GM11168 (cell line): ENCODE measurements around the gene ENO2.

ENCODE experiments used
- in situ Hi-C: fragments of 300-500 bp; cut with MboI; formaldehyde crosslinking; loops from one replicate; pipeline ENCODE4 v1.12.0; 2022; ENCODE audit warnings: low sequenced_read_pairs; ENCODE audit not compliant: unreplicated experiment

The ENO2 gene

DNA sequence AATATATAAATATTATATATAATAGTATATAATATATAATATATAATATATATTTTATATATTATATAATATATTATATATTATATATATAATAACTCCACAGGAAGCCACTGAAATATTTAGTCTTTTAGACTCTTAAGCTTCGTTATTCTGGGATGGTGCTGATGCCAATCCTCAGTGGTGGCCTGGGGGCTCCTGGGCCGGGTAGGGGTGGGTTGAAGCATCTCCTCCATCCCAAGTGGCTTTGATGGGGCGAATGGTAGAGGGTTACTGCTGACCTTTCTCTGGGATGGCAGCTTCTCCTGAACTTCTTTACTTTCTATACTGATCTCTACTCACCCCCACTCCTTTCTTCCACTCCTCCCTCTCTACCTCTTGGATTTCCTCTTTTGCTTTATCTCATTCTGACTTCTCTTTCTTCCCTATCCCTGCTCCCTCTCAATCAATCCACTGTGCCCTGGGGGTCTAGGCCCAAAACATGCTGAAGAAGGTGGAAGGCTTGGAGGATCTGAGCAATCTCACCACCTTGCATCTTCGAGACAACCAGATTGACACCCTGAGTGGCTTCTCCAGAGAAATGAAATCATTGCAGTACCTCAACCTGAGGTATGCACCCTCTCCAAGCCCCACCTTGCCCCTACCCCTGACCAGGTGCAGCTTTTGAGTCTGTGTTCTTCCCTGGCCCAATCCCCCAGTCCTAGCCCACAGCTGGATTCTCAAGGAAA is 4.8 kb upstream of the ENO2 start:
- in situ Hi-C loops, result no loop called here

DNA sequence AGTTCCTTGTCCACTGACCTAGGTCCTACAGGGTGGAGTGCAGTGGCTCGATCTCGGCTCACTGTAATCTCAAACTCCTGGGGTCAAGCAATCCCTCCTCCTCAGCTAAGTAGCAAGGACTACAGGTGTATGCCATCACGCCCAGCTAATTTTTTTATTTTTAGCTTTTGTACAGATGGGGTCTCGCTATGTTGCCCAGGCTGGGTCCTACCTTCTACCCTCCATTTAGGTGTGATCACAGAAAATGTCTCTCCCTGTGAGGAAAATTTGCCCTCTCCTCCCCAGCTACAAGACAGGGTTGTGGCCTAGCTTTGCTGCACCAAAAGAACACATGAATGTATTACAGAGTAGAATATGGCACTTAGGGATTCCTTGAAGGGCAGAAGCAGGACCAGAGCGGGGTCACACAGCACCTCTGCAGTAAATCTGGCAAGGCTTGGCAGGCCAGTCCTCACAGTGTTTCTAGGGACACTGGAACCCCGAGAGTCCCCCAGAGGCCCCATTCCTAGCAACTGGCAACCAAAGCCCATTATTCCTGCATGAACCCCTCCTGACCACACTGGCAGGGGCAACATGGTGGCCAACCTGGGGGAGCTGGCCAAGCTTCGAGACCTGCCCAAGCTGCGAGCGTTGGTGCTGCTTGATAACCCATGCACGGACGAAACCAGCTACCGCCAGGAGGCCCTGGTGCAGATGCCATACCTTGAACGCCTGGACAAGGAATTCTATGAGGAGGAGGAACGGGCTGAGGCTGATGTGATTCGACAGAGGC is 2.0 kb upstream of the ENO2 start:
- in situ Hi-C loops, result no loop called here

- in situ Hi-C loops, result no loop called here
Measured at GRCh38 chr12:6914947-6915788, 788 bp downstream of the ENO2 start.

DNA sequence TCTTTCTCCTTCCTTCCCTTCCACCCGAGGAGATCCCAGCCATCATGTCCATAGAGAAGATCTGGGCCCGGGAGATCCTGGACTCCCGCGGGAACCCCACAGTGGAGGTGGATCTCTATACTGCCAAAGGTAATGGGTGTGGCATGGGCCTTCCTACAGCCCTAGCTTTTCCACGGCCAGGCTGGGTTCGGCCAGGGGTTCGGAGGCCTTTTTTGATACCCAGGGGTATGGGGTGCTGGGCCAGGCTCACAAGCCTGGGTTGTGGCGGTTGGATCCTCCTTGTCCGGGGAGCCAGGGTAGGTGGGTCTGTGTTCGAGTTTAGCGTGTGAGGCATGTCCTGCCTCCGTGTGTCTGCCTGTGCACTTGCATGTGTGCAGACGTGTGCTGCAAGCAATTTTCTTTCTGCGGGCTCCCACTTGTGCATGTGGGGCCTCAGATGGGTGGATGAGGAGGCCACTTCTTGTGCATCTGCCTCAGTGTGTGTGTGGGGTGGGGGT is 1.5 kb downstream of the ENO2 start:
- in situ Hi-C loops, result no loop called here

DNA sequence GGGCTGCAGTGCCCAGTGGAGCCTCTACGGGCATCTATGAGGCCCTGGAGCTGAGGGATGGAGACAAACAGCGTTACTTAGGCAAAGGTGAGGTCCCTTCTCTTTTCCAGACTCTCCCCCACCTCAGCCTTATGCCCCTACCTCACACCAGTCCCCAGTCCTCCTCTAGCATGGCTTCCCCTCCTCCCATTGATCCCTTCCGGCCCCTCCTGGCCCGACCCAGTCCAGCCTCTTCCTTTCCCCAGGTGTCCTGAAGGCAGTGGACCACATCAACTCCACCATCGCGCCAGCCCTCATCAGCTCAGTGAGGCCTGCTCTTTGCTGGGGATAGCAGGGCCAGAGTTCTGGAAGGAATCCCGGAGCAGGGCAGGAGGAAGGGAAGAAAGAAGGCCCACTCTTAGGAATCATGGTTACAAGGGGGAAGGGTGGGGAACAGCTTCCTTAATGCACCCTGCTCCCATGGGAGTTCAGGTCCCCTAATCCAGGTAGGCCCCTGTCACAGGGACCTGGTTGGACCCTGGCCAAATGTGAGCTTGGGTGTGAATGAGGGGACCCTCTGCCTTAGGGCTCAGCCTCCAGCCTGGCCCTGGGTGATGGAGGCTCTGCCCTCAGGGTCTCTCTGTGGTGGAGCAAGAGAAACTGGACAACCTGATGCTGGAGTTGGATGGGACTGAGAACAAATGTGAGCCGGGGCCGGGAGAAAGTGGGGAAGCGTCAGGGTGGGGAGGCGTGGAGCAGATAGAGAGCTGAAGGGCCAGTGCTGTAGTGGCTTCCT is 2.2 kb downstream of the ENO2 start:
- in situ Hi-C loops, result no loop called here

GRCh38 chr12:6917491-6918231 is 3.3 kb downstream of the ENO2 start:
- in situ Hi-C loops, result no loop called here

DNA sequence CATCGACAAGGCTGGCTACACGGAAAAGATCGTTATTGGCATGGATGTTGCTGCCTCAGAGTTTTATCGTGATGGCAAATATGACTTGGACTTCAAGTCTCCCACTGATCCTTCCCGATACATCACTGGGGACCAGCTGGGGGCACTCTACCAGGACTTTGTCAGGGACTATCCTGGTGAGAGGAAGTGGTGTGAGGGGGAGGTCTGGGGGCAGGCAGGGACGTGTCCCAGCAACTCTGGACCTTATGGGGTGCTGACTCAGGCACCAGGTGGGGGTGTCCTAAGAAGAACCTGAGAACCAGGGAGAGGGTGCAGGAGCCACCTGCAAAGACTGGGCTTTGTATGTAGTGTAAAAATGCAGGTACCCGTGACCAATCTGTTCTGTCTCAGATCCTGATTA is 5.2 kb downstream of the ENO2 start:
- in situ Hi-C loops, result no loop called here

DNA sequence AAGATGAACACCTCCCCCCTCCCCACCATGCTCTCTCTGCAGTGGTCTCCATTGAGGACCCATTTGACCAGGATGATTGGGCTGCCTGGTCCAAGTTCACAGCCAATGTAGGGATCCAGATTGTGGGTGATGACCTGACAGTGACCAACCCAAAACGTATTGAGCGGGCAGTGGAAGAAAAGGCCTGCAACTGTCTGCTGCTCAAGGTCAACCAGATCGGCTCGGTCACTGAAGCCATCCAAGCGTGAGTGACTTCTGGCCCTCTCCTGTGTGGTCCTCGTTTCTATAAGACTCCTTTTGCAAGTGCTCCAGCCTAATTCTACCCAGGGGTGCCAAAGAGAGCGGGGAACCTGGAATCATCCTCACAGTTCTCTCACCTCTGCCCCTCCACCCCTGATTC is 7.2 kb downstream of the ENO2 start:
- in situ Hi-C loops, result no loop called here

DNA sequence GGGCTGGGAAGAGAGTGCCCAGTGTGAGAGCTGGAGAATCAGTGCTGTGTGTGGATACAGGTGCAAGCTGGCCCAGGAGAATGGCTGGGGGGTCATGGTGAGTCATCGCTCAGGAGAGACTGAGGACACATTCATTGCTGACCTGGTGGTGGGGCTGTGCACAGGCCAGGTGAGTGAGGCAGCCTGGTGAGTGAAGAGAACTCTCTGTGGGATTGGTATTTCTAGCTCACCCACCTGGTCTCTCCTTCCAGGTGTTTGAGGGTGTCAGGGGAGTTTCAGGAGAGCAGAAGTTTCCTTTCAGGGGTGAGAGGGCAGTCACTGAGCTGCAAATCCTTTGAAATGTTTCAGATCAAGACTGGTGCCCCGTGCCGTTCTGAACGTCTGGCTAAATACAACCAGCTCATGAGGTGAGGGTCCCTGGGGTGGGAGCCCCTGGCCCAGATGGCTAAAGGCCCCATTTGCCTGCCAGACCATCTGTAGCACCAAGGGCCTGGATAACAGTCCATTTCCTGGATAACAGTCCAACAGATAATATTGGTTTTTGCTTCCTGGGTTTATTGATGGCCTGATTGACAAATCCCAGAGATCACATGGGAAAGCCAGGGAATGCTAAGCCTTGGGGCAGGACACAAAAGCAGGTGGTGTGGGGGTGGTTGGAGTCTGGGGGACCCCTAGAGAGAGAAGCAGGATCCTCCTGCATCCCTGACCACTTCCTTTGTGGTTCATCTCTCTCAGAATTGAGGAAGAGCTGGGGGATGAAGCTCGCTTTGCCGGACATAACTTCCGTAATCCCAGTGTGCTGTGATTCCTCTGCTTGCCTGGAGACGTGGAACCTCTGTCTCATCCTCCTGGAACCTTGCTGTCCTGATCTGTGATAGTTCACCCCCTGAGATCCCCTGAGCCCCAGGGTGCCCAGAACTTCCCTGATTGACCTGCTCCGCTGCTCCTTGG is 7.9 kb downstream of the ENO2 start:
- in situ Hi-C loops, result no loop called here

GRCh38 chr12:6923003-6923732 is 8.8 kb downstream of the ENO2 start:
- in situ Hi-C loops, result no loop called here

DNA sequence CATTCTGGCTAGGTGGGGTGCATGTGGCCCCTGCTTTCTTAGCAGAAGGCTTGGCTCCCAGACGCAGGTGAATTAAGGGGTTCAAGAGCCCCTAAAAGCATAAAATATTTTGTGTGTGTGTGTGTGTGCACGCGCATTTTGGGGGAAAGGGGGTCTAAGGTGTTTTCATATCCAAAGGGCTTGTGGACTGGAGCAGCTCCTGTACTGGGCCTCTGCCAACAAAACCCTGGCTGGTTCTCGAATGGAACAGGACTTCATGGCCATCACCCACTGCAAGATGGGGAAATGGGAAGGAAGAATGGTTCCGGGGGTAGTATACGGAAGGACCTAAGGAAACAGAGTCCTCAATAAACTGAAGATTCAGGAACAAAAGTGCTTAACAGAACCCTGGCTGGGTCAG is 9.5 kb downstream of the ENO2 start:
- in situ Hi-C loops, result no loop called here

DNA sequence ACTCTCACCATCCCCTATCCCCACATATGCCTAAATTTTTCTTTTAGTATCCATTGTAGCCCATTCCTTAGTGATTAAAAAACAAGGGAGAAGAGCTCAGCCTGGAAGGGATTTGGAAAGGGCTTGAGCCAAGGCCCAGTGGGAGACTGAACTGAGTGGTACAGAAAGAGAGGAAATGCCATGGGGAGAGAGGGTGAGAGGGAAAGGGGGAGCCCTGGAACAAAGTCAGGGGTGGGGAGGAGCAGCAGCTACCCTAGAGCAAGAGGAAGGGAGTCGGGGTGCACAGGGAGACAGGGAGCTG is 10.8 kb downstream of the ENO2 start:
- in situ Hi-C loops, result no loop called here

DNA sequence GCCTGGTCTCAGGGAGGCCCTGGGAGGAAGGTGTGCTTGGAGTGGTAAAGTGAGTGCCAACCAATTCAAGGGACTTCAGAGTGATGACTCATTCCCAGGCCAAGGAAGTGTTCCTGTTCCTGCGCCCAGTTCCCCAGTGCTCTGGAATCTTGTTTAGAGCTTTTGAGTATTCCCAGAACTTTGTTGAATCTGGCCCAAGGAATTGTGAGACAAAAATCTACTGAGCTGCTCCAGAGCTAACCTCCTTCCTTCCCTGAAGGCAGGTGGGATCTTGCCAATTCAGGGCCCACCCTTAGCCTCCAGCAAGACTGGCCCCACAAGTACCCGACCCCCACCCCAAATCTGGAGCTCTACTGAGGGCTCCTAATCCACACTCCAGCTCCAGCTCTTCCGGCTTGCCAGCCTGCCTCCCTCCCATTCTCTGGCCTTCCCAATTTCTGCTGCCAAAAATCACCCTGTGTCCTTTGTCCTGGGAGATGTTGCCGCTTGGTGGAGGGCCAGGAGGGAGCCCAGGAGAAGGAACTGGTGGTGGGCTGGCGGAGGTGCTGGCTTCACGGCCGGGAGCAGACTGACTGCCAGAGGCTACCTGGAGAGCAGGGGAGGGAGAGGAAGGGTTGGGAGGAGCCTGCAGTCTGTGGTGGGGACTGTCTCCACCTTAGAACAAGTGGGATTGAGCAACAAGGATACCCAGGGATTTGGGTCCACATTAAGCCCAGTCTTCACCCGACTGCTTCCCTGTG is 11.3 kb downstream of the ENO2 start:
- in situ Hi-C loops, result no loop called here

DNA sequence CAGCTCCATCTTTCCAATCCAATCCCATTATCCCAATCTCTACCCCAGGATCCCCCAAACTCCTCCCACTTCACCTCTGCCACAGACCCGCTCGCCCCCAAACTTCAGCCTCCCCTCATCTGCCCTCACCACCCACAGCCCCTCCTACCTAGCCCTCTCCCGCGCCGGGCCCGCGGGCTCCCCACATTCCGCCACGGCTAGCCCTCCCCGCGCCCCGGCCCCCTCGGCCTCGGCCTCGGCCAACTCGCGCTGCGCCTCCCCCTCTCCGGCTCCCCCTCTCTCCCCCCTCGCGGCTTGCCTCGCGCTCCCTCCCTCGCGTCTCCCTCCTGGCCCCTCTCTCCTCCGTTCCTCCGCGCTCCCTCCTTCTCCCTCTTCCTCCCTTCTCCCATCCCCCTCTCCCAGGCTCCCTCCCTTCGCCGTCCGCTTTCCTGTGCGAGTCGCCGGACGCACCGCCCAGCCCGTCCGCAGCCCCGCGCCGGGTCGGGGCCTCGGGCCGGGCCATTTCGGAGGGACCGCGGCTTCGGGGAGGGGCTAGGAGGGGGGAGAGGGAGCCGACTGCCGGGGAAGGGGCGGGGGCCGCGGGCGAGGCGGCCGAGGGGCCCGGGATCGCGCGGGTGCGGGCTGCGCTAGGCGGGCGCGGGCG is 13.1 kb downstream of the ENO2 start, which contains the start of gene ATN1:
ATN1 (plus strand) TSS at position 581 of the 643 bp plus-strand sequence. CDS start 6,043 bp downstream, outside the sequence.
- in situ Hi-C loops, result no loop called here

DNA sequence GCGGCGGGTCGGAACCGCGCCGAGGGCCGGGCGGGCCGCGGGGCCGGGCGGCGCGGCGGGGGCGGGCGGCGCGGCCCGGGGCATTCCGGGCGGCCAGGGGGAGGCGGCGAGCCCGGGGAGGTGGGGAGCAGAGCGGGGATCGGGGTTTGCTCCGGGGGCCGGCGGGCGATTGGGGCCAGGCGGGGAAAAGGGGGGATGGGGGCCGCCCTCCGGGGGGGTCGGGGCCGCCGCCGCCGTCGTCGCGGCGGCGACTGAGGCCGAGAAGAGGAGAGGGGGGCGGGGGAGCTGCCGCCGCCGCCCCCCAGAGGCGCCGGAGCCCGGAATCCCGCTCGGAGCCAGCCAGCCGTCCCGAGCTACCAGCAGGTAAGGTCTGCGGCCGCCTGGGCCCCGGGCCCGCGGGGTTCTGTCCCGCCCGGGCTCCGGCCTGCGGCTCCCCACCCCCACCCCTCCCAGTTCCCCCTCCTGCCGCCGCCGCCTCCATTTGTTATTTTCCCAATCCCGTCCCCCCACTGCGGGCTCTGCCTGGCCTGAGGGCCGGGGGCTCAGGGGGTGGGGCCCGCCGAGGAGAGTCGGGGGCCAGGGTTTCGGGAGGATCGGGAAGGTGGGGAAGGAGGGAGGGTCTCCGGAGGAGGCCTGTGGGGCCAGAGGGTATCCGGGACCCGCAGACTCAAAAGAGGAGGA is 13.8 kb downstream of the ENO2 start:
- in situ Hi-C loops, result no loop called here
